K562 (cell line): ENCODE data around the gene EEF1A2. TPM values are rescaled to one million over a fixed set of nuclear protein-coding genes. Genes with fewer than 3 reads are reported as not detected.

Source experiments
- ATAC-seq: fragments of 200-7000 bp; cut with Tn5 transposase; 3 replicates; pipeline ENCODE4 v1.9.1; 2020; ENCODE audit warnings: moderate library complexity
- BruUV-seq: library from RNA; stranded (reverse); fragments of 400-500 nt; replicated peaks from 2 replicates; lab custom pipeline; 2021; lab: Mats Ljungman, UMichigan
- CTCF ChIA-PET: fragments of 300-600 bp; formaldehyde crosslinking; extraction: SDS; loops from one replicate; lab custom pipeline; 2021; ENCODE audit warnings: low intra/inter-chr PET ratio; lab: Yijun Ruan, JAX
- POLR2A ChIA-PET: fragments of 300-600, 350-650 bp; sonication (Branson Sonifier 250); formaldehyde crosslinking; extraction: SDS; loops from one replicate; lab custom pipeline; 2021; ENCODE audit warnings: antibody characterized with exemption, inconsistent platforms; lab: Yijun Ruan, JAX
- DNase-seq, 4 experiments: peaks; one replicate each; pipeline versions ENCODE4 v3.0.0 to v3.0.0-alpha.2; 2011 to 2018; ENCODE audit warnings: low spot score in 3 of 4, mixed read lengths in 3 of 4; ENCODE audit errors: extremely low read depth in 1 of 4
- FAIRE-seq: peaks from 2 replicates; lab custom pipeline; 2011; peaks lifted over from hg19 to GRCh38; lab: Jason Lieb, UNC
- H2AFZ ChIP-seq: 2 replicates; pipeline ENCODE4 v1.6.0; 2011; ENCODE audit warnings: low read depth, low read length, control low read depth, inconsistent platforms
- H3K27ac ChIP-seq: fragments of 200-600 bp; 3 replicates; pipeline ENCODE4 v1.8.0; 2011; ENCODE audit warnings: low read depth, mild to moderate bottlenecking, control low read depth, inconsistent platforms, low read length, moderate library complexity, mixed read lengths; ENCODE audit errors: extremely low read depth
- H3K27me3 ChIP-seq, 2 experiments: fragments of 300-600 bp in 1 of 2; 2 replicates in 1 of 2; 3 replicates in 1 of 2; pipeline versions ENCODE4 v1.6.0 to v1.8.0; 2011; ENCODE audit warnings: inconsistent platforms in 2 of 2, low read length in 2 of 2, mild to moderate bottlenecking in 1 of 2, mixed read lengths in 1 of 2, moderate library complexity in 1 of 2; ENCODE audit not compliant: control insufficient read depth in 2 of 2, insufficient read depth in 2 of 2
- H3K36me3 ChIP-seq: fragments of 300-600 bp; 3 replicates; pipeline ENCODE4 v1.8.0; 2011; ENCODE audit warnings: mild to moderate bottlenecking, low read length, inconsistent platforms; ENCODE audit not compliant: control insufficient read depth, insufficient read depth
- H3K4me1 ChIP-seq, 2 experiments: fragments of 200-600 bp in 1 of 2; replicated peaks in 1 of 2; 2 replicates in 1 of 2; 3 replicates in 1 of 2; pipeline versions ENCODE4 v1.5.1 to v1.8.0; 2011; ENCODE audit warnings: inconsistent platforms in 2 of 2, low read length in 2 of 2, mild to moderate bottlenecking in 1 of 2, mixed read lengths in 1 of 2, moderate library complexity in 1 of 2; ENCODE audit not compliant: control insufficient read depth in 2 of 2, insufficient read depth in 2 of 2
- H3K4me2 ChIP-seq: 2 replicates; pipeline ENCODE4 v1.6.1; 2011; ENCODE audit warnings: low read length, control low read depth, inconsistent platforms, mixed read lengths; ENCODE audit not compliant: insufficient read depth
- H3K4me3 ChIP-seq: fragments of 200-600 bp; sonication (generic), shearing (Covaris generic); 2 replicates; pipeline ENCODE4 v1.5.1; 2016; ENCODE audit warnings: control low read depth, inconsistent platforms
- H3K79me2 ChIP-seq: fragments of 200-600 bp; 3 replicates; pipeline ENCODE4 v1.8.0; 2011; ENCODE audit warnings: low read length, inconsistent platforms; ENCODE audit not compliant: control insufficient read depth, insufficient read depth
- H3K9ac ChIP-seq, 2 experiments: 2 replicates each; pipeline versions ENCODE4 v1.6.0 to v1.6.1; 2011; ENCODE audit warnings: low read depth in 2 of 2, low read length in 2 of 2, control low read depth in 1 of 2, inconsistent platforms in 1 of 2, mild to moderate bottlenecking in 1 of 2, mixed read lengths in 1 of 2; ENCODE audit not compliant: insufficient read depth in 1 of 2
- H3K9me1 ChIP-seq: one replicate; pipeline ENCODE4 v1.6.0; 2011; ENCODE audit warnings: inconsistent platforms, mild to moderate bottlenecking, low read length, moderate library complexity; ENCODE audit not compliant: control insufficient read depth, insufficient read depth
- H3K9me3 ChIP-seq: replicated peaks from 2 replicates; pipeline ENCODE4 v1.5.1; 2011; ENCODE audit warnings: low read depth, low read length, inconsistent platforms; ENCODE audit not compliant: control insufficient read depth, insufficient read depth
- H4K20me1 ChIP-seq: replicated peaks from 2 replicates; pipeline ENCODE4 v1.6.1; 2011; ENCODE audit warnings: low read length, inconsistent platforms, mixed read lengths; ENCODE audit not compliant: control insufficient read depth, insufficient read depth
- ATF1 ChIP-seq, 2 experiments: fragments of 450-650 bp in 1 of 2; IDR thresholded peaks; 2 replicates each; pipeline ENCODE4 v1.6.1; 2016; ENCODE audit warnings: missing compliant biosample characterization in 1 of 2, missing genetic modification characterization in 1 of 2
- BACH1 ChIP-seq: fragments of 200-800 bp; sonication (Bioruptor generic); IDR thresholded peaks from 2 replicates; pipeline ENCODE4 v1.6.1; 2016; ENCODE audit warnings: missing genetic modification characterization, missing compliant biosample characterization
- CEBPB ChIP-seq: fragments of 450-650 bp; IDR thresholded peaks from 2 replicates; pipeline ENCODE4 v1.6.1; 2016; ENCODE audit warnings: missing genetic modification characterization, missing compliant biosample characterization
- CHD4 ChIP-seq: fragments of 200-600 bp; sonication (generic); IDR thresholded peaks from 3 replicates; pipeline ENCODE4 v1.6.1; 2012; ENCODE audit warnings: low read depth, mild to moderate bottlenecking, mixed read lengths, low read length, inconsistent platforms; ENCODE audit not compliant: insufficient read depth, insufficient replicate concordance, poor library complexity, severe bottlenecking
- DACH1 ChIP-seq: fragments of 450-650 bp; IDR thresholded peaks from 2 replicates; pipeline ENCODE4 v1.6.1; 2018; ENCODE audit not compliant: partially characterized antibody
- ELF2 ChIP-seq: fragments of 250-450 bp; sonication (Bioruptor Pico); IDR thresholded peaks from 2 replicates; pipeline ENCODE4 v1.5.0; 2021; ENCODE audit warnings: mild to moderate bottlenecking
- SNRNP70 ChIP-seq: fragments of 200-400 bp; formaldehyde crosslinking; optimal IDR thresholded peaks from 2 replicates; pipeline ENCODE3; 2017; ENCODE audit warnings: low read depth, low read length
- SREBF1 ChIP-seq: fragments of 150-350 bp; IDR thresholded peaks from 2 replicates; pipeline ENCODE4 v1.6.1; 2014; ENCODE audit warnings: antibody characterized with exemption, low read depth, low read length, borderline replicate concordance
- TAL1 ChIP-seq: fragments of 450-650 bp; IDR thresholded peaks from 2 replicates; pipeline ENCODE4 v1.6.1; 2016; ENCODE audit warnings: mild to moderate bottlenecking
- ZFP30 ChIP-seq: fragments of 250-450 bp; sonication (Bioruptor Pico); IDR thresholded peaks from 2 replicates; pipeline ENCODE4 v1.8.0; 2022; ENCODE audit warnings: moderate library complexity, mild to moderate bottlenecking, inconsistent platforms, borderline replicate concordance
- ZNF75A ChIP-seq: fragments of 450-650 bp; formaldehyde crosslinking; IDR thresholded peaks from 2 replicates; pipeline ENCODE4 v1.4.0; 2020; ENCODE audit warnings: mild to moderate bottlenecking
- WGBS: fragments of 100-300 bp; shearing (Covaris generic); methylation state at CpG from one replicate; pipeline ENCODE4 v1.1.6; 2016; ENCODE audit warnings: low coverage, mixed read lengths; ENCODE audit not compliant: insufficient coverage; ENCODE audit errors: missing lambda C conversion rate; 5-methylcytosine and 5-hydroxymethylcytosine counted together
- in situ Hi-C: fragments of 300-500 bp; cut with MboI; formaldehyde crosslinking; loops from 4 replicates; pipeline ENCODE4 v1.15.0; 2018; ENCODE audit warnings: inconsistent platforms, mixed read lengths
- intact Hi-C: fragments of 100-400 bp; cut with micrococcal nuclease; formaldehyde crosslinking; loops from 2 replicates; pipeline ENCODE4 v1.14.2; 2022
- polyA plus RNA-seq, 8 experiments: library from polyadenylated mRNA; depleted of rRNA in 4 of 8; stranded (reverse) in 5 of 8; unstranded in 3 of 8; fragments of >200 nt; fragmentation: Nextera tagmentation in 2 of 8; fragmentation: Illumina TruSeq in 1 of 8; extraction: Ambion mirVana in 2 of 8; extraction: Trizol in 1 of 8; gene quantifications; 2 replicates each; pipeline versions ENCODE4 v1.2.1 to v1.2.3, GENCODE V29; 2011 to 2014; ENCODE audit warnings: inconsistent platforms in 1 of 8, missing spikeins in 1 of 8
- total RNA-seq, 7 experiments: library from RNA; depleted of rRNA in 6 of 7; stranded (reverse); fragments of >200 nt in 6 of 7; fragmentation: Illumina TruSeq in 2 of 7; extraction: Trizol in 2 of 7; gene quantifications; 2 replicates each; pipeline versions ENCODE4 v1.2.1 to v1.2.3, GENCODE V29; 2011 to 2021; ENCODE audit warnings: low replicate concordance in 1 of 7
- TF ChIP-seq, protein P1 (sequence below): sonication (generic); formaldehyde crosslinking; IDR thresholded peaks from 2 replicates; pipeline ENCODE4 v1.8.0; 2022; ENCODE audit warnings: mild to moderate bottlenecking, missing genetic modification reagents
- TF ChIP-seq, protein P2 (sequence below), 2 experiments: fragments of 250-450 bp in 1 of 2; fragments of 450-650 bp in 1 of 2; sonication (Bioruptor Pico) in 1 of 2; IDR thresholded peaks; 2 replicates each; pipeline versions ENCODE4 v1.6.1 to v1.8.0; 2016 to 2021; ENCODE audit warnings: mild to moderate bottlenecking in 2 of 2, moderate library complexity in 2 of 2, missing compliant biosample characterization in 1 of 2, missing genetic modification characterization in 1 of 2
- TF ChIP-seq, protein P3 (sequence below): fragments of 450-650 bp; IDR thresholded peaks from 2 replicates; pipeline ENCODE4 v1.6.1; 2018; ENCODE audit warnings: mild to moderate bottlenecking, low read depth; ENCODE audit not compliant: partially characterized antibody
- TF ChIP-seq, protein P4 (sequence below): fragments of 200-800 bp; sonication (Bioruptor generic); IDR thresholded peaks from 2 replicates; pipeline ENCODE4 v1.6.1; 2017; ENCODE audit warnings: missing genetic modification characterization, missing compliant biosample characterization

Gene EEF1A2
- total and polyA plus RNA-seq, 9 of the 15 experiments (the other 6 are each of a cell fraction or from before 2014, with no cell fraction given) = 0.04 to 29.6 (median 11.5) TPM

DNA sequence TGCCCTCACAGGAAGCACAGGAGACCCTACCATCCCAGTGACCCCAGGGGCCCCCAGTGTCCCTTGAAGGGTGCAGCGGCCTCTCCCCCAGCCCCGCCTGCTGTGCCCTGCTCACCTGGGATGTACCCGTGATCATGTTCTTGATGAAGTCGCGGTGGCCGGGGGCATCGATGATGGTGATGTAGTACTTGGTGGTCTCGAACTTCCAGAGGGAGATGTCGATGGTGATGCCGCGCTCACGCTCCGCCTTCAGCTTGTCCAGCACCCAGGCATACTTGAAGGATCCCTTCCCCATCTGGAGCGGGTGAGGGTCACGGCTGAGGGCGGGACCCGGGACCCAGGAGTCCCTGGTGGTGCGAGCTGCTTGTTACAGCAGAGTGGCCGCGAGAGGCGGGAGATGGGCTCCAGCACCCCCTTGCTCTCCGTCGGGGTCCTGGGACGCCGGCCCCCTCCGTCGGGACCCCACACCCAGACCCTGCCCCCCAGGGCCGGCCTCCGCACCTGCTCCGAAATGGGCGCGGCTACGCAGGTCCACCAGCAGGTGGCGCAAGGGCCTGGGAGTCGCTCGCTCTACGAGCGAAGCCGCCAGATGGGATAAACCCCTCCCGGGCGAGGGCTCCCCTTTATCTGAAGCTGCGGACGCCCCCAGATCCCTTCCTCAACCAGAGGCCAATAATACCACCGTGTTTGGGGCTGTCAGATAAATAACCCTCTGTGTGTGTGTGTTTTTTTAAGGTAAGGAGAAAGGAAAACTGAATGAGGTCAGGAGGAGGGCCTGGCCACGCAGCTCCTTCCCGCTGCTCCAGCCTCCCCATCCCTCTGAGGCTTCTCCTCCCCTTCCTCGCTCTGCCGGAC is 2.9 kb downstream of the EEF1A2 start:
- intact Hi-C loops = no loop called here
- Histone ChIP-seq H3K27me3 (no peaks in the 10 kb centered on the region), H3K4me3 (no peak overlapping the region), H3K9me3 (no peaks in the 10 kb centered on the region), H4K20me1 (peaks cover 12% of the 10 kb centered on the region), H3K36me3 (no peaks in the 10 kb centered on the region), H3K4me1 (peaks cover 0 to 71% of the 10 kb centered on the region in 2 experiments; a peak in 3 of 5 replicates), H3K79me2 (no peaks in the 10 kb centered on the region), H3K9ac (no peak overlapping the region), H2AFZ (no peak overlapping the region), H3K27ac (no peak overlapping the region), H3K4me2 (peak overlapping the region; percentile 42), H3K9me1 (no peaks in the 10 kb centered on the region)
- DNase-seq (peak; percentile 79 to 81 (median 80)), FAIRE-seq (peak; percentile 75), ATAC-seq (peak; percentile 79)
- in situ Hi-C loops = no loop called here
- POLR2A ChIA-PET = interaction anchor here (0.7 to 1.6 kb wide), 4 partner anchors 25 to 359 kb away, joined by 3 to 5 read pairs (median 4); partner anchors contain the start of gene PPDPF
- no TSS peak for BruUV-seq
- CTCF ChIA-PET = interaction anchor here (0.9 to 1.3 kb wide), 2 partner anchors 18 to 24 kb away, joined by 4 to 5 read pairs; no protein-coding TSS in a partner anchor
- 20% methylated on average over 42 of the region's 48 CpGs for WGBS
- no peak for TF ChIP-seq SREBF1
- TF ChIP-seq, protein P1, sequence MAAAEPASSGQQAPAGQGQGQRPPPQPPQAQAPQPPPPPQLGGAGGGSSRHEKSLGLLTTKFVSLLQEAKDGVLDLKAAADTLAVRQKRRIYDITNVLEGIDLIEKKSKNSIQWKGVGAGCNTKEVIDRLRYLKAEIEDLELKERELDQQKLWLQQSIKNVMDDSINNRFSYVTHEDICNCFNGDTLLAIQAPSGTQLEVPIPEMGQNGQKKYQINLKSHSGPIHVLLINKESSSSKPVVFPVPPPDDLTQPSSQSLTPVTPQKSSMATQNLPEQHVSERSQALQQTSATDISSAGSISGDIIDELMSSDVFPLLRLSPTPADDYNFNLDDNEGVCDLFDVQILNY (CRISPR knock-in tag) = no peak
- TF ChIP-seq DACH1 = no peak
- no peak for TF ChIP-seq ATF1 (CRISPR knock-in tag; IDR thresholded peaks at IDR 0.05)
- TF ChIP-seq ATF1 (tag; IDR thresholded peaks at IDR 0.05) = peak; percentile 34; the same call in 1 of the 2 replicates
- no peak for TF ChIP-seq BACH1 (tag)
- no peak for TF ChIP-seq CHD4
- no peak for TF ChIP-seq CEBPB (tag)
- TF ChIP-seq ZNF75A (CRISPR knock-in tag) = no peak
- TF ChIP-seq, protein P2, sequence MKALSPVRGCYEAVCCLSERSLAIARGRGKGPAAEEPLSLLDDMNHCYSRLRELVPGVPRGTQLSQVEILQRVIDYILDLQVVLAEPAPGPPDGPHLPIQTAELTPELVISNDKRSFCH (CRISPR knock-in tag; IDR thresholded peaks at IDR 0.05) = no peak
- TF ChIP-seq, protein P2 (tag; IDR thresholded peaks at IDR 0.05) = no peak
- TF ChIP-seq, protein P3, sequence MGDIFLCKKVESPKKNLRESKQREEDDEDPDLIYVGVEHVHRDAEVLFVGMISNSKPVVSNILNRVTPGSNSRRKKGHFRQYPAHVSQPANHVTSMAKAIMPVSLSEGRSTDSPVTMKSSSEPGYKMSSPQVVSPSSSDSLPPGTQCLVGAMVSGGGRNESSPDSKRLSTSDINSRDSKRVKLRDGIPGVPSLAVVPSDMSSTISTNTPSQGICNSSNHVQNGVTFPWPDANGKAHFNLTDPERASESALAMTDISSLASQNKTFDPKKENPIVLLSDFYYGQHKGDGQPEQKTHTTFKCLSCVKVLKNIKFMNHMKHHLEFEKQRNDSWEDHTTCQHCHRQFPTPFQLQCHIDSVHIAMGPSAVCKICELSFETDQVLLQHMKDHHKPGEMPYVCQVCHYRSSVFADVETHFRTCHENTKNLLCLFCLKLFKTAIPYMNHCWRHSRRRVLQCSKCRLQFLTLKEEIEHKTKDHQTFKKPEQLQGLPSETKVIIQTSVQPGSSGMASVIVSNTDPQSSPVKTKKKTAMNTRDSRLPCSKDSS = no peak
- TF ChIP-seq SNRNP70 = no peak
- no peak for TF ChIP-seq ELF2 (CRISPR knock-in tag)
- no peak for TF ChIP-seq TAL1
- TF ChIP-seq, protein P4, sequence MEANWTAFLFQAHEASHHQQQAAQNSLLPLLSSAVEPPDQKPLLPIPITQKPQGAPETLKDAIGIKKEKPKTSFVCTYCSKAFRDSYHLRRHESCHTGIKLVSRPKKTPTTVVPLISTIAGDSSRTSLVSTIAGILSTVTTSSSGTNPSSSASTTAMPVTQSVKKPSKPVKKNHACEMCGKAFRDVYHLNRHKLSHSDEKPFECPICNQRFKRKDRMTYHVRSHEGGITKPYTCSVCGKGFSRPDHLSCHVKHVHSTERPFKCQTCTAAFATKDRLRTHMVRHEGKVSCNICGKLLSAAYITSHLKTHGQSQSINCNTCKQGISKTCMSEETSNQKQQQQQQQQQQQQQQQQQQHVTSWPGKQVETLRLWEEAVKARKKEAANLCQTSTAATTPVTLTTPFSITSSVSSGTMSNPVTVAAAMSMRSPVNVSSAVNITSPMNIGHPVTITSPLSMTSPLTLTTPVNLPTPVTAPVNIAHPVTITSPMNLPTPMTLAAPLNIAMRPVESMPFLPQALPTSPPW (CRISPR knock-in tag) = no peak; the same call in 1 of the 2 replicates
- TF ChIP-seq ZFP30 = no peak
